ENCODE data around the gene TSPAN18.

DNA sequence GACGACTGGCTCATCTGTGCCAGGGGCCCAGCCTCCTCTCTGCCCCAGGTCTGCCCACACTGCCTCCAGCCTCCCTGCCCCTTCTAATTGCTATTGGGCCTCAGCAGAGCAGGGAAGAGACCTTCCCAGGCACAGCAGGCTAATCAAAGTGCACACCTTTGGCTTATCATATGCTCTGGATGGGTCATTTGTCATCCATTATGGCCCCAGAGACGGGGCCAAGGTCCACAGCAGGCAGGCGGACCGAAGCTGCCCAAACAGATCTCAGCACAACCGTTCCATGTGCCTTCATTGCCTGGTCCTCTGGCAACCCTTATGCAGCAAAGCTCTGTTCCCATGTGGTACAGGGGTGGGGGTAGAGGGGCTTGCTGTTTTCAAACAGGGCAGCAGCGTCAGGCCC lies 157.3 kb downstream of the TSPAN18 start:
- TF ChIP-seq, protein P1, sequence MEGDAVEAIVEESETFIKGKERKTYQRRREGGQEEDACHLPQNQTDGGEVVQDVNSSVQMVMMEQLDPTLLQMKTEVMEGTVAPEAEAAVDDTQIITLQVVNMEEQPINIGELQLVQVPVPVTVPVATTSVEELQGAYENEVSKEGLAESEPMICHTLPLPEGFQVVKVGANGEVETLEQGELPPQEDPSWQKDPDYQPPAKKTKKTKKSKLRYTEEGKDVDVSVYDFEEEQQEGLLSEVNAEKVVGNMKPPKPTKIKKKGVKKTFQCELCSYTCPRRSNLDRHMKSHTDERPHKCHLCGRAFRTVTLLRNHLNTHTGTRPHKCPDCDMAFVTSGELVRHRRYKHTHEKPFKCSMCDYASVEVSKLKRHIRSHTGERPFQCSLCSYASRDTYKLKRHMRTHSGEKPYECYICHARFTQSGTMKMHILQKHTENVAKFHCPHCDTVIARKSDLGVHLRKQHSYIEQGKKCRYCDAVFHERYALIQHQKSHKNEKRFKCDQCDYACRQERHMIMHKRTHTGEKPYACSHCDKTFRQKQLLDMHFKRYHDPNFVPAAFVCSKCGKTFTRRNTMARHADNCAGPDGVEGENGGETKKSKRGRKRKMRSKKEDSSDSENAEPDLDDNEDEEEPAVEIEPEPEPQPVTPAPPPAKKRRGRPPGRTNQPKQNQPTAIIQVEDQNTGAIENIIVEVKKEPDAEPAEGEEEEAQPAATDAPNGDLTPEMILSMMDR (conservative IDR thresholded peaks at IDR 0.05; ENCODE audit: low read depth, low read length) = no peak
- TF ChIP-seq SMC3 (IDR thresholded peaks at IDR 0.05; ENCODE audit: low read depth, low read length) (no peak), RFX5 (IDR thresholded peaks at IDR 0.05; ENCODE audit: low read depth, low read length) (no peak), MAFK (IDR thresholded peaks at IDR 0.05; ENCODE audit: low read depth, low read length) (no peak), MXI1 (IDR thresholded peaks at IDR 0.05; ENCODE audit: borderline replicate concordance, low read depth, low read length) (no peak)
- TF ChIP-seq, protein P2, sequence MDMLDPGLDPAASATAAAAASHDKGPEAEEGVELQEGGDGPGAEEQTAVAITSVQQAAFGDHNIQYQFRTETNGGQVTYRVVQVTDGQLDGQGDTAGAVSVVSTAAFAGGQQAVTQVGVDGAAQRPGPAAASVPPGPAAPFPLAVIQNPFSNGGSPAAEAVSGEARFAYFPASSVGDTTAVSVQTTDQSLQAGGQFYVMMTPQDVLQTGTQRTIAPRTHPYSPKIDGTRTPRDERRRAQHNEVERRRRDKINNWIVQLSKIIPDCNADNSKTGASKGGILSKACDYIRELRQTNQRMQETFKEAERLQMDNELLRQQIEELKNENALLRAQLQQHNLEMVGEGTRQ (IDR thresholded peaks at IDR 0.05; ENCODE audit: low read depth, low read length) = no peak

All from IMR-90 (cell line).